ENCODE data around the gene KLK10. TPM values are rescaled to one million over a fixed set of nuclear protein-coding genes. Genes with fewer than 3 reads are reported as not detected.

KLK10 gene
- total RNA-seq, 4 donors from 2014 or later, result 73.4 to 816 (median 310) TPM

GRCh38 chr19:50968716-50969412, 50.6 kb downstream of the KLK10 start:
- Histone ChIP-seq H3K4me1 (peaks cover 10 to 50% (median 13%) of the 10 kb centered on the region in 3 donors), H3K36me3 (no peaks in the 10 kb centered on the region), H3K9me3 (no peaks in the 10 kb centered on the region), H3K4me3 (peak overlapping the region in 1 of 4 donors; percentile 24), H3K27ac (peak overlapping the region; percentile 31 to 57 (median 55)), H3K27me3 (peaks cover 0 to 80% (median 0%) of the 10 kb centered on the region in 4 donors)
- 0 to 40% methylated on average over 1 to 3 of the region's 7 CpGs for WGBS, 2 donors
- TF ChIP-seq CTCF (IDR thresholded peaks at IDR 0.05) (no peak), POLR2A (IDR thresholded peaks at IDR 0.05) (no peak)
- intact Hi-C loops (cut with DNase I), result no loop called here
- DNase-seq, result no peak

GRCh38 chr19:50967929-50968715, 51.4 kb downstream of the KLK10 start:
- Histone ChIP-seq H3K4me1 (peaks cover 10 to 48% (median 13%) of the 10 kb centered on the region in 3 donors), H3K36me3 (no peaks in the 10 kb centered on the region), H3K4me3 (no peak overlapping the region), H3K27me3 (peaks cover 0 to 79% (median 0%) of the 10 kb centered on the region in 4 donors), H3K27ac (no peak overlapping the region), H3K9me3 (no peaks in the 10 kb centered on the region)
- TF ChIP-seq CTCF (IDR thresholded peaks at IDR 0.05) (no peak), POLR2A (IDR thresholded peaks at IDR 0.05) (no peak)
- WGBS, 2 donors, result 51 to 70% methylated on average over 11 to 13 of the region's 20 CpGs
- intact Hi-C loops (cut with DNase I), result no loop called here
- no peak for DNase-seq

GRCh38 chr19:50964266-50964665, 55.2 kb downstream of the KLK10 start:
- DNase-seq, result no peak
- Histone ChIP-seq H3K36me3 (no peaks in the 10 kb centered on the region), H3K27ac (no peak overlapping the region), H3K9me3 (no peaks in the 10 kb centered on the region), H3K4me1 (peaks cover 3 to 25% (median 6%) of the 10 kb centered on the region in 3 donors), H3K27me3 (peaks cover 0 to 43% (median 0%) of the 10 kb centered on the region in 4 donors), H3K4me3 (no peak overlapping the region)
- no peak for TF ChIP-seq POLR2A (IDR thresholded peaks at IDR 0.05)
- TF ChIP-seq CTCF (IDR thresholded peaks at IDR 0.05), result no peak
- WGBS, 2 donors, result 87 to 89% methylated on average over 3 of the region's 3 CpGs
- intact Hi-C loops (cut with DNase I), result no loop called here

- 45 to 94% methylated on average over 1 to 4 of the region's 6 CpGs for WGBS, 2 donors
- no peak overlapping the region for H3K27ac ChIP-seq
- TF ChIP-seq POLR2A (IDR thresholded peaks at IDR 0.05), result no peak
- TF ChIP-seq CTCF (IDR thresholded peaks at IDR 0.05), result no peak
- H3K4me1 ChIP-seq, result peaks cover 0 to 16% (median 0%) of the 10 kb centered on the region in 3 donors
- no peaks in the 10 kb centered on the region for H3K9me3 ChIP-seq
- no peaks in the 10 kb centered on the region for H3K36me3 ChIP-seq
- DNase-seq, result no peak
- H3K27me3 ChIP-seq, result peaks cover 0 to 41% (median 0%) of the 10 kb centered on the region in 4 donors
- H3K4me3 ChIP-seq, result no peak overlapping the region
- intact Hi-C loops (cut with DNase I), result no loop called here
Observed at GRCh38 chr19:50963381-50963780, 56.1 kb downstream of the KLK10 start.

Other genes with a start within 250 kb of the KLK10 start
- gene GPR32, start 249.2 kb downstream of the KLK10 start, total RNA-seq, result not detected
- gene ACP4, start 229.3 kb downstream of the KLK10 start, total RNA-seq, result not detected
- gene KLK1, start 195.9 kb downstream of the KLK10 start, total RNA-seq, result not detected
- not detected for gene KLK15, start 186.1 kb downstream of the KLK10 start, total RNA-seq
- gene KLK3, start 164.8 kb downstream of the KLK10 start, total RNA-seq, result not detected
- not detected for gene KLK2, start 146.3 kb downstream of the KLK10 start, total RNA-seq
- not detected for gene KLK4, start 108.3 kb downstream of the KLK10 start, total RNA-seq
- 10 to 100 TPM in 3 of 4 donors, 1 to 10 TPM in 1; 5.9 to 84.7 (median 49.9) TPM for gene KLK5, start 66.7 kb downstream of the KLK10 start, total RNA-seq
- gene KLK6, start 50.1 kb downstream of the KLK10 start, total RNA-seq, result 100 to 1,000 TPM in 2 of 4 donors, 10 to 100 TPM in 1, 1 to 10 TPM in 1; 6.1 to 160 (median 102) TPM
- 100 to 1,000 TPM in 3 of 4 donors, 1 to 10 TPM in 1; 9.5 to 309 (median 198) TPM for gene KLK7, start 35.8 kb downstream of the KLK10 start, total RNA-seq
- 100 to 1,000 TPM in 3 of 4 donors, 10 to 100 TPM in 1; 32.8 to 235 (median 191) TPM for gene KLK8, start 18.1 kb downstream of the KLK10 start, total RNA-seq
- 100 to 1,000 TPM; 171 to 460 (median 244) TPM for gene KLK11, start 6.9 kb upstream of the KLK10 start, total RNA-seq
- gene KLK12, start 15.3 kb upstream of the KLK10 start, total RNA-seq, result 100 to 1,000 TPM in 2 of 4 donors, 10 to 100 TPM in 2; 16.2 to 231 (median 115) TPM
- gene KLK13, start 45.4 kb upstream of the KLK10 start, total RNA-seq, result 100 to 1,000 TPM; 163 to 973 (median 600) TPM
- under 1 TPM in 1 of 4 donors, not detected in 3; 0.66 TPM for gene KLK14, start 63.2 kb upstream of the KLK10 start, total RNA-seq
- gene CTU1, start 88.7 kb upstream of the KLK10 start, total RNA-seq, result 10 to 100 TPM; 10.8 to 18.6 (median 13.5) TPM
- 1 to 10 TPM in 3 of 4 donors, under 1 TPM in 1; 0.49 to 4.4 (median 2.4) TPM for gene SIGLEC9, start 105.2 kb upstream of the KLK10 start, total RNA-seq
- 1 to 10 TPM in 1 of 4 donors, under 1 TPM in 2, not detected in 1; 0.13 to 3.8 (median 0.32) TPM for gene SIGLEC7, start 122.6 kb upstream of the KLK10 start, total RNA-seq
- gene CD33, start 205.4 kb upstream of the KLK10 start, total RNA-seq, result 1 to 10 TPM in 1 of 4 donors, under 1 TPM in 3; 0.30 to 6.7 (median 0.58) TPM
- gene SIGLECL1, start 231.4 kb upstream of the KLK10 start, total RNA-seq, result not detected